Kasumi-1 (cell line): ENCODE measurements around the gene LRRFIP2.

Experiments used
- DNase-seq, 2 experiments: peaks; one replicate each; lab custom pipeline; 2025; lab: John Stamatoyannopoulos, UW

The LRRFIP2 gene

DNA sequence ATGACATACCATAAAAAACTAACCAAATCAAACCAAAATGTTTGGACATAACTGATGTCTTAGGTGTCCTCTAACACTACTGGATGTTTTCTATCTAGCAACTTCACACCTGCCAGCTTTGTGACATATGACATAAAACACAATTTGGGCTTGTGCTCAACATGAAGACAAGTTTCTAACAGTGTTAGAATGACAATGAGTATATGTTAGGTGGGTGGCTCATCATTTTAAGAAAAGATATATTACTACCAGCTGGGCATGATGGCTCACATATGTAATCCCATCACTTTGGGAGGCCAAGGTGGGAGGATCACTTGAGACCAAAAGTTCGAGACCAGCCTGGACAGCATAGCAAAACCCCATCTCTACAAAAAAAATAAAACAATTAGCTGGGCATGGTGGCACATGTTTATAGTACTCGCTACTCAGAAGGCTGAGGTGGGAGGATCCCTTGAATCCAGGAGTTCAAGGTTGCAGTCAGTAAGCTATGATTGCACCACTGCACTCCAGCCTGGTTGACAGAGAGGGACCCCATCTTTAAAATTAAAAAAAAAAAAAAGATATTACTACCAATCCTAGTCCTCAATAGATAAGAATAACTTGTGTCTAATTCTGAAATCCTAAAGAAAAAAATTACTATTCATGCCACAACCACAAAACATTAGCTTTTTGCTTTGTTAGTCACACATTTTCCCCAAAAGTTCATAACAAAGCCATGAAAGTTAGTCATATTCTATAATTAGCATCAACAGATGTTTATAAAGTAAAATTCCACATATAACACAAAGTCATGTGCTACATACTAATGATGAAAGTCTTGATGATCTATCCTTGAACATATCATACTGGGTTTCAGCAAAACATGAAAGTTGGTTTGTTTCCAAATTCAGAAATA lies 59.9 kb downstream of the LRRFIP2 start:
- no peak for DNase-seq

DNA sequence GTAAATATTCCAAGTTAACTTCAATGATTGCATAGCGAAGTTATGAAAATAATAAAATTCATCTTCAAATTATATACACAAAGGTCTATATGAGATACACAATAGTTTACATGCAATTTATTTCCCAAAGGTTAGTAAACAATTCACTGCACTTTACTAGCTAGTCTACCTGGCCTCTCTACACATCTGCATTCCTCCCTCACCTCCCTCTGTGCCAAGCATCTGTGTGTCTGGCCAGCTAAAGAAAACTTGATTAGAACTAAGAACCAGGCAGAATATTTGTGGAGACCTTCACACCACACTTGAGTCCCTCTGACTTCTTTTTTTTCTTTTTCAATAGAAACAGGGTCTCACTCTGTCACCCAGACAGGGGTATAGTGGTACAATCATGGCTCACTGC lies 61.4 kb downstream of the LRRFIP2 start:
- no peak for DNase-seq

DNA sequence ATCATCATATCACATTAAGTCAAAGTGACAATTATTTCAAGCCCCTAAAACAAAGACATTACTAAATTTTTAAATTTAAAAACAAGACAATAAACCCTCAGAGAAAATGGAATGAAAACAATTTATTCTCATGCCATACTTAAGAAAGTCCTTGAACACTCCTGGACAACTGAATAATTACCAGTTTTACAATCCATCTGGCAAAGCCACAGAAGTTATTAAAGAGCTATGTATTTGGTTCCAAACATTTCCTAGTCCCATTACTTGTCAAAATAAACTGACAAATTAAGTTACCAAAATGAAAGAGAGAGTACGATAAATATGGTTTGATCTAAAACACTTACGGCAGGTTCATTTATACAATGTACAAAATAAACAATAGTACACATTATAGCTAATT lies 63.2 kb downstream of the LRRFIP2 start:
- no peak for DNase-seq

DNA sequence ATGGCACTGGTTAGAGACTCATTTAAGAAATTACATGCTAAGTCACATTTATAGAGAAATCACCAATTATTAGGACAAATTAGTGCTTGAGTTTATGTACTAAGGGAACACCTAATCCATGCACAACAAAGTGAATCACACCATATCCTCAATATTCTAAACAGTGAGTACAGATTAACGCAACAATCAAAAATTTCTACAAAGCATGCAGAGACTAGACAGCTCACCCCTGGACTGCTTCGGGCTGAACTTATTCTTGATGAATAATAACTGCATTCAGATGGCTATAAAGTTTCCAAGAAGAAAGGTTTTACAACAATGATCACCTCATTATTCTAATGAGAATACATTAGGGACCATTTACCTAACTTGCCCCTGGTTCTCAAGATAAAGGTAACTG lies 66.5 kb downstream of the LRRFIP2 start:
- no peak for DNase-seq

DNA sequence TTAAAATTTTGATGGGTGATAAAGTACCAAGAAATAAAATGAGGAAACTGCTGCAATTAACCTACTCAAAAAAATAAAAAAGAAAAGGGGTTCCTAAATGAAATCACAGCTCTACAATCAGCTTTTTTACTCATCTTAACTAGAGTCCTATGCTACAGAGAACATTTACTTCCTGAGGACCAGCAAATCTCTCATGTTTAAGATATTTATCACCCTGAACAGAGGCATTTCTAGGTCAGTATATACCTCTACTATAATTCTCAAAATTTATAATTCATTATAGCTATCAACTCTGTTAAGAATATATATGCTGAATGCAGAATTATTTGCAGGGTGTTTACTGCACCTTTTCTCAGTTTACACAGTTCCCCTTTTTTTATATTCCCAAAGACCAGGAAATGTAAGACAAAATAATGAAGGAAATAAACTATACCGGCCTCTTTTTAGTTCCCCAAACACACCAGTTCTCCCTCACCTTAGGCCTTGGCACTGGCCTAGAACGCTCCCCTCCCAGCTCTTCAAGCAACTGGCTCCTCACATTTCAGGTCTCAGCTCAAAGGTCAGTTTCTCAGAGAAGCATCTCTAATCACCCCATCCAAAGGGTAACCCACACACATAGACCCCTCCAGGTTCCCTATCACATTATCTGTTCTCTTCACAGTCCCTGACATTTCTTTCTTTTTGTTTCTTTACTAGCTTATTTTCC lies 71.1 kb downstream of the LRRFIP2 start:
- DNase-seq: no peak

DNA sequence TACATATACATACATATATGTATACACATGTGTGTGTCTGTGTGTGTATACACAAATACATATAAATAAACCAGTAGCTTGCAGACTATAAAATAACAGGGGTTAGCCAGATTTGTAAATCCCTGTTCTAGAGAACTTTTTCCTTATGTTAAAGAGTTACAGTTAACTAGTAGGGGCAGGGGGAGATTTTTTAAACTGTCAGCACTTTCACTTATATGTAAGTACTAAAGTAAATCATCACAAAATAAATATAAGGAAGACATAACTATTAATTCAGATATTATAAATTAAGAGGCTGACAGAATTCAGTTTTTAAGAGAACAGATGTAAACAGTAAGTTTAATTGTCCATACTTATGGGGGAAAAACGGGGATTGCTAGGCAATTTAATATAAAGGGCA lies 74.0 kb downstream of the LRRFIP2 start:
- DNase-seq: no peak

DNA sequence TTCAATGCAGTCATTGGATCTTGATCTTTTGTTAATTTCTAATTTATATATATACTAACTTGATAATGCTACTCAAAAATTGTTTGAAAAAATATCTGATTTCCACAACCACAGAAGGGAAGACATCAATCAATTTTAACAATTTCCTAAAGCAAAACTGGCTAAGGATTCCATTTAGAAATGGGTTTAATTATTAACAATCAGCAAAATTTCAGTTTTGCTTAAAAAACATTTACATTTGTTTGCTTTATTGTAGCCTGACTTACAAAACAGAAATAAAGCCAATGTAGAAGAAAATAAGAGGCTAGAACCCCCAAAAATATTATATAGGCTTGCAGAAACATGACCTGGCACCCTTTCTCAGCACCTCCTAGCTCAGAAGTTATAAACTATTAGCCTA lies 74.9 kb downstream of the LRRFIP2 start:
- no peak for DNase-seq

DNA sequence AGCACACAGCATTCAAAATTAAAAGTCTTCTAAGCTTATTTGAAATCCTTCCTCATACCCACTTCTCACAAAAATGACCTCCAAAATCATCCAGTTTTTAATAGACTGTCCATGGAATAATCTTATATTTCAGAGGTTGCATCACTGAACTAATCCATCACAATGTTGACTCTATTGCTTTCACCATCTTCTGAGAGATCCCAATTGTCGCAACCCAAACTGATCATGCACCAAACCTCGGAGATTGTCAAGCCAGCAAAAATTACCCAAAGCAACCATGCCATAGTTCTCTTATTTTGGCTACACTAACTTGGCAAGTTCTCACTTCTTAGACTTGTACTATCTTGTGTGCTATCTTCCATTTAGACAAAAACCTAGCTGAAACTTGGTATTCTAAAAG lies 75.5 kb downstream of the LRRFIP2 start:
- no peak for DNase-seq

DNA sequence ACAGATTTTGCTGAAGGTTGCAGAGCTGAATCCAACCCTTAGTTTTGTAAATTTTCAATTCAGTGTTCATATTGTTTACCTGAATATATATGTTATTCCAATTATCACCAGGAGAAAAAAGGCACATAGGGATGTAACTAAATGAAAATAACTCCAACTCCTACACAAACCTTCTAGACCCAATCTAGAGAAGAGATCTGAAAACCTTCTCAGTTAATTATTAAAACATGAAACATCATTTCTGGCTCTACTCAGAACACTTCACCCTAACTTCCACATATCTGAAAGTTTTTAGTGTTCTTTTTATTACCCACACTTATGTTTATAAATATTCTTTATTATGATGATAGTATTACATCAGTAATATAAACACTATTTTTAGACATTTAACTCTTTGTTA lies 76.6 kb downstream of the LRRFIP2 start:
- DNase-seq: no peak

DNA sequence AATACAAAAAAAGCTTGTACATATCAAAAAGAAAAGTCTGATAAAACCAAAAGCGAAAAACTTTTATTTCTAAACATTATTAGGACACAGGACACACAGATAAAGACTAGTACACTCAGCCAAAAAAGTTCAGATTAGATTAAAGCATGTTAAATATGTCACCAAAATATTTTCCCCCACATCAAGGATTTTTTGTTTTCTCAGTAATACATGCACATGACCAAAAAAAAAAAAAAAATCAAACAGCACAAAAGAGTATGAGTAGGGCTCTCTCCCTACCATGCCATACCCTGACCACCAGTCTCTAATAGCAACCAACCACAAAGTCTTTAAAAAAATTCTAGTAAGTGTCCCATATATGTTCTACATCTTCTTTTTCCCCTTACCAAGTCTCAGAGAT lies 77.4 kb downstream of the LRRFIP2 start:
- DNase-seq: no peak

DNA sequence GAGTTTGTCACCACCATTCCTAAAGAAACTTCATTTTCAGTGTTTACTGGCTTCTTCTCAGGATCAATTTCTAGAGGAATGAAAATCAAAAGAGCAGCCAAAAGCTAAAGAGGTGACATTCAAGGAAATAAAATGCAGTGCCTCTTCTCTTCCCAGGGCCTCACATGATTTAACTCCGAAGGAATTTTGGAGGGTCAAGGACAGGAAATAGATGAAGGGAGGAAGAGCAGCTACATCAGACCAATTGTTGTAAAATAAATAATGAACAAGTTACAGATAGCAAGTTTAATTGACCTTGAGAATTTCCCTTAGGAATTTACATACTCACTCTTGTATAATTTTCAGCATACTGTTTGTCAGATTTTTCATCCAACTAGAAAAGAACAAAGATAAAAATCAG lies 78.1 kb downstream of the LRRFIP2 start:
- no peak for DNase-seq

DNA sequence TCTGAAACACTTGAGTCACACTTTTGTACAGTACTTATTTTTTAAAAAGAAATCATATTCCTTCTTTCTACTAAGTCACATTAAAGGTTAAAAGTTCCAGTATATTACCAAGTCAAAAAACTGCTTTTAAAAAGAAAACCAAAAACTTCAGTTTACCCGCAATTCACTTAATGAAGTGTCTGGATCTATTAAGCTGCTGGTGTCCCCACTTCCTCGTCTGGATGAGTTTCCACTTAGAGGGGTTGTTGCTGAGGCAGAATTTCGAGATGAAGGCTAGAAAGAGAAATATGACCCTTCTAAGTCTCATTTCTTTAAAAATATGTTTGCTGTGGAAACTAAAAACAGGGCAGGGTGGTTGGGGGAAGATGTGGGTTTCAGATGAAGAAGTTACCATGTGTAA lies 79.7 kb downstream of the LRRFIP2 start:
- DNase-seq: no peak

DNA sequence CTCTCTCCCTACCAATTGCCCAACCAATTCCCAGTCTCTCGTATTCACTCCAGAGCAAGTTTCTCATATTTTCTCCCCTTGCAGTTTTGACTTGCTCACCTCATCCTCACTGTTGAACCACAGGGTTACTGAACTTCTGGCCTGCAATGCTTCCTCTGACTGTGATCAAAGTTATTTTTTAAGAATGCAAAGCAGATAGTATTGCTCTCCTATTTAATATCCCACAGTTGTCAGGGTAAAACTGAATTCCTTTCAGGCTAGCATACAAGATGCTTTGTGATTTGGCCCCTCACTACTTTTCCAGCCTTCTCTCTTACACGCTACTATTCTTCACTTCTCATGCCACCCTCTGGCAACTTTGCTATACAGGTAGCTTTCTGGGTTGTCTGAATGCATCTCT lies 80.9 kb downstream of the LRRFIP2 start:
- no peak for DNase-seq

DNA sequence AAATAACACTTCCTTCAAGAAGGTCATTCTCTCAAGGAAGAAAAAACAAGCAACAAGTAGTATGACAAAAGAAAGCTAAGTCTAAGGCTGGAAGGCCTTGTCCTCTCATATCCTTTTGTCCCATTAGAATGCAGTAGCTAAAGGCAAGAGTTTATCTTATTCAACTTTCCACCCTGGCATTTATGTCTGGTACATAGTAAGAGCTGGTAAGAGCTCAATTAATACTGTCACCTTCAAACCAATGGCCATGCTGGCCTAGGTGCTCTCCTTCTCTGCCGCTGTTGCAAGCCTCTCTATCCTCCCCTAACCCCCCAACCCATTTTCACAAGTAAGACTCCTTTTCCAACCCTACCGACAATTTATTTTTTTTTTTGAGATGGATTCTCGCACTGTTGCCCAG lies 81.9 kb downstream of the LRRFIP2 start:
- no peak for DNase-seq

DNA sequence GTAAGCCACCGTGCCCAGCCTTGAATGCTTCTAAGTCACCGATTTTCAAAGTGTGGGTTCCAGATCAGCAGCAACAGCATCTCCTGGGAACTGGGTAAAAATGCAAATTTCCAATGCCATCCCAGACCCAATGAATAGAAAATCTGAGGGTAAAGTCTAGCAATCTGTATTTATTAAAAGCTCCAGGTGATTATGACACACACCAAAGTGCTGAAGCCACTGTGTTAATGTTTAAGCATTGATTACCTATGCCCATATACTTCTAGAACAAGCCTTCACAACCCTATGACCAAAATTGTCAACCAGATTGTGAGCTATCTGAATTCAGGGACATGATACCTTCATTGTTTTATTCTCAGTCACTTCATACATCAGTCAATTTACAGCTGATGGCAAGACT lies 86.5 kb downstream of the LRRFIP2 start:
- no peak for DNase-seq

DNA sequence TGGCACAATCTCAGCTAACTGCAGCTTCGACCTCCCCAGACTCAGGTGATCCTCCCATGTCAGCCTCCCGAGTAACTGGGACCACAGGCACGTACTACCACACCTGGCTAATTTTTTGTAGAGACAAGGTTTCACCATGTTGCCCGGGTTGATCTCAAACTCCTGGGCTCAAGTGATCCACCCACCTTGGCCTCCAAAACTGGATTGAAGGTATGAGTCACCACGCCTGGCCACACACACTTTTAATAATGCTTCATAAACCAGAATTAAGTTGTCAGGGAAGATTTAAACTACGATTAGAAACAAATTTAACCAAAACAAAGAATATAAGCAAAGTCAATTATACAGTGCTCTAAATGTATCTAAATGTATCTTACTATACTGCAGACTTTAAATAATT lies 87.5 kb downstream of the LRRFIP2 start:
- DNase-seq: no peak

DNA sequence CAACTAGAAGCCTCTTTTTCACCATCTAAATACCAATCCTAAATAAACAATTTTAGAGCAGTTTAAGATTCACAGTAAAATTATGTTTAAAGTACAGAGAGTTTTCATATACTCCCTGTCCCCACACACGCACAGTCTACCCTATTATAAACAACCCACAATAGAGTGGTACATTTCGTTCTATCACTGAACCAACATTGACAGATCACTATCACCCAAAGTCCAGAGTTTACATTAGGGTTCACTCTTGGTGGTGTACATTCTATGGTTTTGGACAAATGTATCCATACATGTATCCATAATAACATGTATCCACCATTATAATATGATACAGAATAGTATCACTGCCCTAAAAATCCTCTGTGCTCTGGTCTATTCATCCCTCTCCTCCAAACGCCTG lies 92.1 kb downstream of the LRRFIP2 start:
- DNase-seq: no peak

DNA sequence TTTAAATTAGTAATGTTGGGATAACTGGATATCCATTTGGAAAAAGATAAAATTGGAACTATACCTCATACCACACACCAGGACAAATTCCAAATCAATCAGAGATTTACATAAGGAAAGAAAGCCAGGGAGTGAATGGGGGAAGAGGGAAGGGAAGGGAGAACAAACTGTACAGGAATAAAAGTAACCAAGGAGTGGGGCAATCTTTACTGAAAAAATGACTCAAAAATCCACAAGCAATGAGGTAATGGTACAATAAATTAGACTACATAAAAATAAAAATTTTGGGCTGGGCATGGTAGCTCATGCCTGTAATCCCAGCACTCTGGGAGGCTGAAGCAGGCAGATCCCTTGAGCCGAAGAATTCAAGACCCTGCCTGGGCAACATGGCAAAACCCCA lies 98.4 kb downstream of the LRRFIP2 start:
- no peak for DNase-seq

DNA sequence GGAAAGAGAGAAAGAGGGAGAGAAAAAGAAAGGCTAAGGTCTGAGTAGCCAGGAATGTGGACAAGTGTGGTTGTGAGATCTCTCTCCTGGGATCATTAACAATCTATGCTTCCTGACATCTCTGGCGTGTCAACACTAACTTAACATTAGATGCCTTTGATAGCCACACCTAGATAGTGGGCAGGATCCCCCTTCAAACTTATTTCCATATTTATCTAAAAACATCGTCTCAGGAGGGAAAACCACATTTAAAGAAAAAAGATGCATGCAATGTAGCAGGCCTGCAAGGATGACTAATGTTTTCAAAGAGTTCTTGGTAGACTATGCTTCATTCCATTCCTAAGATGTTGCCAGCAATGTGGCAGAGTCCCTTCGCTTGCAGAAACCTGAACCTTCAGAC lies 100.2 kb downstream of the LRRFIP2 start:
- DNase-seq: no peak

DNA sequence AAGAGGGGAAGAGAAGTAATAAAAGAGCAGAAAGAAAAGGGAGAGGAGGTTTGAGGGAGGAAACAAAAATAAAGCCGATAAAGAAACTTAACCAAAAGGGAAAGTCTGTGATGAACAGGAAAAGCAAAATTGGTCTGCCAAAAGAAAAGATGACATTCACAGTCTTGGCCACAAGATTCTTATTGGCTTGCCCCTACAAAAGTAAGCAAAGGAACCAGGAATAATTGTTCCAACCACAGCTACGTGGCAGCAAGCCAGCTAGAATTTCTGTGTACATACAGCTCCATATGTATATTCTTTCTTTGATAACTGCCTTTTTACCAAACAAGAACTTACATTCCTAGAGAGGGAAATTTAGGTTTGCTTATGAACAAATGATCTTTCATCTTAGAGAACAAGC lies 101.5 kb downstream of the LRRFIP2 start:
- DNase-seq: peak; percentile 55 to 73

DNA sequence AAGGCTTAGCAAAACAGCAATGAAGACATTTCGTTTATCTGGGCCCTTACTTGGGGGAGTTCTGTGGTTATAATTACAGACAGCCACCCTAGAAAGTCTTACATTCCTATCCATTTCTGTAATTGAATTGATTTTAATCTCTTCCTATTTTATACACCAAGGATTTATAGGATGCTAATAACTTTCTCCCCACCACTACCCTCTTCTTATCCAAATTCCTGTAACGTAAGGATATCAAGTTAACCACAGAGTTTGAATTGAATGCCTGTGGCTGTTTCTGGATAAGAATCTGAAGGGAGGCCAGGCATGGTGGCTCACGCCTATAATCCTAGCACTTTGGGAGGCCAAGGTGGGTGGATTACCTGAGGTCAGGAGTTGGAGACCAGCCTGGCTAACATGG lies 102.5 kb downstream of the LRRFIP2 start:
- no peak for DNase-seq

DNA sequence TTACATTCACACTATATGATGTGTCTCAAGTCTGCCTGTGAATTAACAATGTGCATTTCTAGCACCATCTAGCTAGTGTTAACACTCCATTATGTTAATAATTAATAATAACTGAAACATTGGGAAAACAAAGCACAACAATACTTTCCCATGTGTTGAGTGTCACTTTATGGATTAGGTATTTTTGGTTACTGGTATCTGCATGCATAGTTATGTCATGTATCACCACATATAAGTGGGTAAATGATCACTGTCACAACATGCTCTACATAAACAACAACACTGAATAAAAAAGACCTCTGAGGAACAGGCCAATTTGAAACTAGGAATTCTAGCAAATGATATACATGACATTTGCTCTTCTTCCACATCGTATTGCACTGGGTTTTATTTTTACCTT lies 106.4 kb downstream of the LRRFIP2 start:
- DNase-seq: no peak

DNA sequence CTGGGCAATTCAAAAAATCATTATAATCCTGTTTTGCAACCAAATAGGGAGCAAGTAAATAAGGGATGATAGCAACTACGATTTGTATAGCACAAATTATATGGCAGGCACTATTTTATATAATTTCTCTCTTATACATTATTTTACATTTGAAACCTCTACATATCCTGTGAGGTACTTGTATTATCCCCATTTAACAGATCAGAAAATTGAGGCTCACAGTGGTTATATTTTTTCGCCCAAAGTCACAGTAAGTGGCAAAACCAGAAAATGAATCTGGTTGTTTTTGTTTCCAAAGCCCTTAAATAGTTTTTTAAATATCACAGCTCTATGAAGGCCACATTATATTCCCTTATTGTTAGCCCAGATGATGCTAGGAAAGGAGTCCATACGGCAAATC lies 106.8 kb downstream of the LRRFIP2 start:
- no peak for DNase-seq

DNA sequence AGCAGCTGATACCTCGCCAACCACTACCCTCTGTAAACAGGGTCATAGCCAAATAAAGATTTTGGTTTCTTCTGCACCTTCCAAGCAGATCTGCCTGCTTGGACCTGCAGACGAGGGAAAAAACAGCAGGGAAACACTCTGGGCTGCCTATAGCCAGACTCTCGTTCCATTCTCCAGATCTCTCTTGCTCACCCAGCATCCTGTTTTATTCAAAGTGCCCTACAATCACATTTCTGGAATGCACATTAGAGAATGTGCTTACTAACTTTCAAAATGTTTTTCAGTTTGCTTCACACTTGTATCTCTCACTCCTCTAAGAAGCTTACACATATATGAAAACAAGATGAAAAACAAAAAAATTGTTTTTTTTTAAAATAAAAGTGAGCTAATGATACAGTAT lies 109.6 kb downstream of the LRRFIP2 start:
- DNase-seq: no peak
